Endothelial cell of umbilical vein (primary cell): ENCODE results near the gene GALNT10. TPM values are rescaled to one million over a fixed set of nuclear protein-coding genes. Genes with fewer than 3 reads are reported as not detected.

Source experiments
- BruUV-seq: library from RNA; stranded (reverse); fragments of 400-500 nt; replicated peaks from 2 replicates; lab custom pipeline; 2021; lab: Mats Ljungman, UMichigan
- CTCF ChIA-PET: fragments of 300-600, 350-600 bp; sonication (Branson Sonifier 250); formaldehyde crosslinking; loops from one replicate; lab custom pipeline; 2021; ENCODE audit warnings: antibody characterized with exemption, inconsistent platforms; lab: Charles Lee
- POLR2A ChIA-PET: fragments of 300-600, 350-600 bp; sonication (Branson Sonifier 250); formaldehyde crosslinking; loops from one replicate; lab custom pipeline; 2021; ENCODE audit warnings: antibody characterized with exemption, inconsistent platforms; lab: Charles Lee
- DNase-seq: peaks from one replicate; pipeline ENCODE4 v3.0.0-alpha.2; 2011; ENCODE audit warnings: low read depth, low spot score
- FAIRE-seq: peaks from 2 replicates; lab custom pipeline; 2011; peaks lifted over from hg19 to GRCh38; lab: Jason Lieb, UNC
- H2AFZ ChIP-seq: 2 replicates; pipeline ENCODE4 v1.6.0; 2012; ENCODE audit warnings: low read depth, low read length, control low read depth, inconsistent platforms
- H3K27ac ChIP-seq: 2 replicates; pipeline ENCODE4 v1.5.1; 2011; ENCODE audit warnings: low read depth, mild to moderate bottlenecking, control low read depth, low read length, moderate library complexity; ENCODE audit not compliant: insufficient read depth
- H3K27me3 ChIP-seq, 2 experiments: 2 replicates each; pipeline versions ENCODE4 v1.6.0 to v1.6.1; 2011; ENCODE audit warnings: low read length in 2 of 2, mixed read lengths in 1 of 2; ENCODE audit not compliant: control insufficient read depth in 2 of 2, insufficient read depth in 2 of 2
- H3K36me3 ChIP-seq, 2 experiments: 2 replicates in 1 of 2; 3 replicates in 1 of 2; pipeline ENCODE4 v1.5.1; 2011; ENCODE audit warnings: low read length in 2 of 2, mild to moderate bottlenecking in 1 of 2, moderate library complexity in 1 of 2; ENCODE audit not compliant: control insufficient read depth in 2 of 2, insufficient read depth in 2 of 2; ENCODE audit errors: extremely low read depth in 1 of 2
- H3K4me1 ChIP-seq: 3 replicates; pipeline ENCODE4 v1.5.1; 2011; ENCODE audit warnings: mild to moderate bottlenecking, low read length; ENCODE audit not compliant: control insufficient read depth, insufficient read depth; ENCODE audit errors: extremely low read depth
- H3K4me2 ChIP-seq: 2 replicates; pipeline ENCODE4 v1.6.1; 2011; ENCODE audit warnings: low read length, control low read depth, mixed read lengths; ENCODE audit not compliant: insufficient read depth
- H3K4me3 ChIP-seq, 3 experiments: fragments of 200-600 bp in 1 of 3; sonication (generic), shearing (Covaris generic) in 1 of 3; replicated peaks in 1 of 3; 2 replicates each; pipeline ENCODE4 v1.5.1; 2011 to 2016; ENCODE audit warnings: control low read depth in 3 of 3, low read length in 3 of 3, mild to moderate bottlenecking in 2 of 3, inconsistent platforms in 1 of 3, low read depth in 1 of 3, moderate library complexity in 1 of 3; ENCODE audit not compliant: insufficient read depth in 1 of 3
- H3K79me2 ChIP-seq: 2 replicates; pipeline ENCODE4 v1.6.0; 2012; ENCODE audit warnings: low read length, inconsistent platforms; ENCODE audit not compliant: control insufficient read depth, insufficient read depth
- H3K9ac ChIP-seq: replicated peaks from 2 replicates; pipeline ENCODE3; 2011; ENCODE audit warnings: low read length, control low read depth; ENCODE audit not compliant: insufficient read depth; ENCODE audit errors: extremely low read depth
- H3K9me1 ChIP-seq: replicated peaks from 3 replicates; pipeline ENCODE4 v1.6.0; 2011; ENCODE audit warnings: mild to moderate bottlenecking, low read length; ENCODE audit not compliant: control insufficient read depth, insufficient read depth; ENCODE audit errors: extremely low read depth
- H3K9me3 ChIP-seq: replicated peaks from 2 replicates; pipeline ENCODE4 v1.5.1; 2012; ENCODE audit warnings: low read length, inconsistent platforms; ENCODE audit not compliant: control insufficient read depth, insufficient read depth
- H4K20me1 ChIP-seq: replicated peaks from 2 replicates; pipeline ENCODE3; 2011; ENCODE audit warnings: mild to moderate bottlenecking, low read length; ENCODE audit not compliant: control insufficient read depth, insufficient read depth; ENCODE audit errors: extremely low read depth
- CTCF ChIP-seq, 2 donors: IDR thresholded peaks; 1 replicate in 1 of 2; 2 replicates in 1 of 2; pipeline ENCODE4 v1.5.1; 2011; ENCODE audit warnings: low read length in 2 of 2, mild to moderate bottlenecking in 2 of 2, moderate library complexity in 2 of 2, control low read depth in 1 of 2, inconsistent platforms in 1 of 2, low read depth in 1 of 2; ENCODE audit not compliant: insufficient read depth in 1 of 2; ENCODE audit errors: extremely low read depth in 1 of 2
- EZH2 ChIP-seq: IDR thresholded peaks from 2 replicates; pipeline ENCODE4 v1.6.1; 2012; ENCODE audit warnings: borderline replicate concordance, low read depth, mild to moderate bottlenecking, moderate library complexity, low read length, inconsistent platforms; ENCODE audit not compliant: severe bottlenecking
- FOS ChIP-seq: IDR thresholded peaks from 2 replicates; pipeline ENCODE4 v1.6.1; 2011; ENCODE audit warnings: mild to moderate bottlenecking, low read length, moderate library complexity, borderline replicate concordance; ENCODE audit not compliant: insufficient read depth
- GATA2 ChIP-seq: IDR thresholded peaks from 2 replicates; pipeline ENCODE4 v1.7.0; 2011; ENCODE audit warnings: low read depth, mild to moderate bottlenecking, moderate library complexity, mixed read lengths, low read length; ENCODE audit not compliant: insufficient read length, insufficient read depth
- JUN ChIP-seq: IDR thresholded peaks from 2 replicates; pipeline ENCODE4 v1.6.1; 2011; ENCODE audit warnings: borderline replicate concordance, low read depth; ENCODE audit not compliant: insufficient read length, insufficient read depth
- MAX ChIP-seq: IDR thresholded peaks from 2 replicates; pipeline ENCODE4 v1.6.1; 2011; ENCODE audit not compliant: insufficient read depth, insufficient read length
- MYC ChIP-seq: IDR thresholded peaks from one replicate; pipeline ENCODE4 v1.6.1; 2011; ENCODE audit warnings: mild to moderate bottlenecking, low read depth, low read length
- POLR2A ChIP-seq: IDR thresholded peaks from 2 replicates; pipeline ENCODE4 v1.6.1; 2012; ENCODE audit warnings: low read depth, mild to moderate bottlenecking, control low read depth, low read length
- POLR2AphosphoS5 ChIP-seq: IDR thresholded peaks from 2 replicates; pipeline ENCODE4 v1.6.1; 2012; ENCODE audit warnings: low read depth, mild to moderate bottlenecking, control low read depth, low read length, moderate library complexity; ENCODE audit not compliant: insufficient read depth
- dilution Hi-C: fragments of 300-500 bp; cut with MboI; formaldehyde crosslinking; loops from one replicate; pipeline ENCODE4 v1.15.0; 2019; ENCODE audit warnings: low sequenced_read_pairs; ENCODE audit not compliant: extremely low pct_ligation_motif_present
- intact Hi-C: fragments of 100-400 bp; cut with micrococcal nuclease; formaldehyde crosslinking; loops from one replicate; pipeline ENCODE4 v1.10.0; 2022
- polyA plus RNA-seq, 4 experiments: library from polyadenylated mRNA; depleted of rRNA in 3 of 4; stranded (reverse) in 3 of 4; unstranded in 1 of 4; fragments of >200 nt; gene quantifications; 2 replicates each; pipeline versions ENCODE4 v1.2.1 to v1.2.3, GENCODE V29; 2011 to 2012; ENCODE audit warnings: missing spikeins in 1 of 4
- total RNA-seq: library from RNA; stranded (reverse); gene quantifications from 2 replicates; pipeline ENCODE4 v1.2.3, GENCODE V29; 2021

Gene GALNT10
- total and polyA plus RNA-seq, 2 donors (not counting 3 experiments of a cell fraction or from before 2014, with no cell fraction given): 70.2 to 77.6 TPM

- CTCF ChIA-PET: no interaction called here
- DNase-seq: no peak
- intact Hi-C loops: no loop called here
Measured at GRCh38 chr5:154209591-154210081, 19.1 kb downstream of the GALNT10 start.

More at GRCh38 chr5:154209591-154210081, 19.1 kb downstream of the GALNT10 start:
- Histone ChIP-seq H3K9me1 (no peaks in the 10 kb centered on the region), H3K36me3 (peaks cover 0 to 2% of the 10 kb centered on the region in 2 experiments), H3K4me1 (peaks cover 4% of the 10 kb centered on the region), H4K20me1 (no peaks in the 10 kb centered on the region), H2AFZ (no peak overlapping the region), H3K27me3 (no peaks in the 10 kb centered on the region), H3K9ac (no peak overlapping the region), H3K4me3 (no peak overlapping the region), H3K27ac (no peak overlapping the region), H3K9me3 (no peaks in the 10 kb centered on the region), H3K79me2 (peaks cover 4% of the 10 kb centered on the region), H3K4me2 (no peak overlapping the region)
- POLR2A ChIA-PET: no interaction called here
- peak; percentile 12 for FAIRE-seq
- TF ChIP-seq POLR2A (no peak), GATA2 (no peak), EZH2 (no peak), FOS (no peak), MYC (no peak), MAX (no peak), CTCF (IDR thresholded peaks at IDR 0.05; ENCODE audit: extremely low read depth in 1 of 2, insufficient read depth in 1 of 2, low read depth in 1 of 2, low read length in 2 of 2) (no peak), POLR2AphosphoS5 (no peak), JUN (no peak)
- no TSS peak for BruUV-seq
- dilution Hi-C loops: no loop called here
